ENCODE measurements around the gene MYG1. TPM values are rescaled to one million over a fixed set of nuclear protein-coding genes. Genes with fewer than 3 reads are reported as not detected.

MYG1 gene
- total and polyA plus RNA-seq, 8 donors: 16.0 to 120 (median 31.9) TPM

DNA sequence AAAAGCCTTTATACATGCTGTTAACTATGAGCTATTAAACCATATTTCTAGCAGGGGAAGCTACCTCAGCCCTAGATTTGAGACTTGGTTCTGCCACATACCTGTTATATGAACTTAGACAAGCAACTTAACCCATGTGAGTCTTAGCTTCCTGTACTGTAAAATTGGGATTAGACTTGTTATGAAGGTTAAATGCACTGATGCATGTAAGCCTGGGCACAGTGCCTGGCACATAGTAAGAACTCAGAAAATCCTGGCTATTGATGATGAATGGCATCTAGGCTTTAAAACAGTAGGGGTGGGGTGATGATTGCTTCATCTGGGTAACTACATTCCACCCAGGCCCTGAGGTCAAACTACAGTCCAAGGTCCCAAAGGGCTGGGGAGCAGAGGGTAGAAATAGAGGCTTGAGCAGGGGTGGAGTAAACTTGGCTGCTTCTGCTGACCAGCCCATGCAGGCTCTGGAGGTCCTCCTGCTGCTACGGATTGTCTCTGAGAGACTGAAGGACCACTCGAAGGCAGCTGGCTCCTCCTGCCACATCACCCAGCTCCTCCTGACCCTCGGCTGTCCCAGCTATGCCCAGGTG lies 20.1 kb upstream of the MYG1 start:
- TF ChIP-seq, protein P1, sequence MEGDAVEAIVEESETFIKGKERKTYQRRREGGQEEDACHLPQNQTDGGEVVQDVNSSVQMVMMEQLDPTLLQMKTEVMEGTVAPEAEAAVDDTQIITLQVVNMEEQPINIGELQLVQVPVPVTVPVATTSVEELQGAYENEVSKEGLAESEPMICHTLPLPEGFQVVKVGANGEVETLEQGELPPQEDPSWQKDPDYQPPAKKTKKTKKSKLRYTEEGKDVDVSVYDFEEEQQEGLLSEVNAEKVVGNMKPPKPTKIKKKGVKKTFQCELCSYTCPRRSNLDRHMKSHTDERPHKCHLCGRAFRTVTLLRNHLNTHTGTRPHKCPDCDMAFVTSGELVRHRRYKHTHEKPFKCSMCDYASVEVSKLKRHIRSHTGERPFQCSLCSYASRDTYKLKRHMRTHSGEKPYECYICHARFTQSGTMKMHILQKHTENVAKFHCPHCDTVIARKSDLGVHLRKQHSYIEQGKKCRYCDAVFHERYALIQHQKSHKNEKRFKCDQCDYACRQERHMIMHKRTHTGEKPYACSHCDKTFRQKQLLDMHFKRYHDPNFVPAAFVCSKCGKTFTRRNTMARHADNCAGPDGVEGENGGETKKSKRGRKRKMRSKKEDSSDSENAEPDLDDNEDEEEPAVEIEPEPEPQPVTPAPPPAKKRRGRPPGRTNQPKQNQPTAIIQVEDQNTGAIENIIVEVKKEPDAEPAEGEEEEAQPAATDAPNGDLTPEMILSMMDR (IDR thresholded peaks at IDR 0.05): no peak
- TF ChIP-seq POLR2A (IDR thresholded peaks at IDR 0.05) (no peak), POLR2AphosphoS5 (IDR thresholded peaks at IDR 0.05) (no peak), EP300 (IDR thresholded peaks at IDR 0.05) (no peak)
- no peak overlapping the region for H3K27ac ChIP-seq
- 71 to 100% (median 84%) methylated on average over 2 to 3 of the region's 3 CpGs for WGBS, 5 donors
- no peaks in the 10 kb centered on the region for H3K9me3 ChIP-seq
- H3K36me3 ChIP-seq: peaks cover 0 to 45% (median 0%) of the 10 kb centered on the region in 4 donors
- no peak for DNase-seq
- H3K4me1 ChIP-seq: no peaks in the 10 kb centered on the region
- no peaks in the 10 kb centered on the region for H3K27me3 ChIP-seq
- H3K4me3 ChIP-seq: no peak overlapping the region
- intact Hi-C loops (cut with DNase I; ENCODE audit: low total_unique reads): no loop called here

DNA sequence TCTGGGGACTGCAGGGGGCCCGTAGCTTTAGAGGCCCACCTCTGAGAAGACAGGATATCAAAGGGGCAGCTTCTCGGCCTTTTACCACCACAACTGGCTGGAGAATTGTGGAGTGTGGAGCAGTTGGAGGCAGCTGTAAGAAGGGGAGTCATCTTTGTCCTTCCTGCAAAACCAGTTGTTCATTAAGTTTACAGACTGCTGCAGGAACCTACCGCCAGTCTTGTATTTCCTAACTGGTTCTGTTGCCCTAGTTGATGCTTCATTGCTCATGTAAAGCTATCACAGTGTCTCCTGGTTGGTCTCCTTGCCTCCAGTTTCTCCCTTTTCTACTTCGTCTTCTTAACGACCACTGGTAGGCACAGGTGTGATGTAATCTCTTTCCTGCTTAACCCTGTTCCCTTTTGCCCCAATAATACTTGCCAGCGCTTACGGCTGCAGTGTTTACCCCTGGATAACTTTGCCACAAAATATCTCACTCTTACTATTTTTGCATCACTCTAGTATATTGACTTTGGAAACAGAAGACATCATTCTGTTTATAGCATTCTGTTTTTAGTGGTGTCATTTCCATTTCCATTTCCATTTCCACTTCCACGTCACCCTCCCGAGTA lies 19.5 kb upstream of the MYG1 start:
- TF ChIP-seq POLR2A (IDR thresholded peaks at IDR 0.05): no peak
- TF ChIP-seq EP300 (IDR thresholded peaks at IDR 0.05): no peak
- TF ChIP-seq, protein P1 (IDR thresholded peaks at IDR 0.05): no peak
- TF ChIP-seq POLR2AphosphoS5 (IDR thresholded peaks at IDR 0.05): no peak
- Histone ChIP-seq H3K27me3 (no peaks in the 10 kb centered on the region), H3K27ac (no peak overlapping the region), H3K4me3 (no peak overlapping the region), H3K9me3 (no peaks in the 10 kb centered on the region), H3K4me1 (no peaks in the 10 kb centered on the region), H3K36me3 (peaks cover 0 to 43% (median 0%) of the 10 kb centered on the region in 4 donors)
- WGBS, 5 donors: 79 to 88% (median 84%) methylated on average over 9 of the region's 9 CpGs
- peak in 1 of 2 donors; percentile 44 for DNase-seq
- intact Hi-C loops (cut with DNase I; ENCODE audit: low total_unique reads): loop anchor here (10.0 kb wide), 1 partner anchor 65 kb away; no protein-coding TSS in a partner anchor

DNA sequence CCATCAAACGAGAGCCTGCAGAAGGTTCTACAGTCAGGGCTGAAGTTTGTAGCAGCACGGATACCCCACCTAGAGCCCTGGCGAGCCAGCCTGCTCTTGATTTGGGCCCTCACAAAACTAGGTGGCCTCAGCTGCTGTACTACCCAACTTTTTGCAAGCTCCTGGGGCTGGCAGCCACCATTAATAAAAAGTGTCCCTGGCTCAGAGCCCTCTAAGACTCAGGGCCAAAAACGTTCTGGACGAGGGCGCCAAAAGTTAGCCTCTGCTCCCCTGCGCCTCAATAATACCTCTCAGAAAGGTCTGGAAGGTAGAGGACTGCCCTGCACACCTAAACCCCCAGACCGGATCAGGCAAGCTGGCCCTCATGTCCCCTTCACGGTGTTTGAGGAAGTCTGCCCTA lies 13.0 kb upstream of the MYG1 start:
- Histone ChIP-seq H3K36me3 (peaks cover 0 to 34% (median 0%) of the 10 kb centered on the region in 4 donors), H3K9me3 (no peaks in the 10 kb centered on the region), H3K27ac (no peak overlapping the region), H3K4me3 (no peak overlapping the region), H3K4me1 (no peaks in the 10 kb centered on the region), H3K27me3 (no peaks in the 10 kb centered on the region)
- WGBS, 5 donors: 87 to 93% (median 88%) methylated on average over 9 of the region's 9 CpGs
- TF ChIP-seq, protein P1 (IDR thresholded peaks at IDR 0.05): no peak
- intact Hi-C loops (cut with DNase I; ENCODE audit: low total_unique reads): loop anchor here (10.0 kb wide), 1 partner anchor 72 kb away; no protein-coding TSS in a partner anchor
- DNase-seq: no peak

DNA sequence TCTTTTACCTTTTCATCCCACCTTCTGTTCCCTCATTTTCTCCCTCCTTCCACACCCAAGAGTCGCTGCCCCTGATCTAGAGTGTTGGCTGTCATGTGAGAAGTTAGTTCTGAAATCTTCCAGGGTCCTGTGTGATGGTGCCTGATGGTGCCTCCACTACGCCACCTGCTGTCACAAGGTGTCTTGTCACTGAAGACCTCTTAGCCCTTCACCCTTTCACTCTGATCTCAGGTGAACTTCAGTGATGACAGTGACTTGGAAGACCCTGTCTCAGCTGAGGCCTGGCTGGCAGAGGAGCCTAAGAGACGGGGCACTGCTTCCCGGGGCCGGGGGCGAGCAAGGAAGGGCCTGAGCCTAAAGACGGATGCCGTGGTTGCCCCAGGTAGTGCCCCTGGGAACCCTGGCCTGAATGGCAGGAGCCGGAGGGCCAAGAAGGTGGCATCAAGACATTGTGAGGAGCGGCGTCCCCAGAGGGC lies 11.7 kb upstream of the MYG1 start:
- no peak overlapping the region for H3K27ac ChIP-seq
- intact Hi-C loops (cut with DNase I; ENCODE audit: low total_unique reads): loop anchor here (10.0 kb wide), 1 partner anchor 73 kb away; no protein-coding TSS in a partner anchor

More for the DNA sequence above, 11.7 kb upstream of the MYG1 start:
- Histone ChIP-seq H3K27me3 (no peaks in the 10 kb centered on the region), H3K4me3 (no peak overlapping the region), H3K36me3 (peaks cover 0 to 21% (median 0%) of the 10 kb centered on the region in 4 donors), H3K4me1 (no peaks in the 10 kb centered on the region), H3K9me3 (no peaks in the 10 kb centered on the region)
- TF ChIP-seq POLR2A (IDR thresholded peaks at IDR 0.05) (no peak), POLR2AphosphoS5 (IDR thresholded peaks at IDR 0.05) (no peak), EP300 (IDR thresholded peaks at IDR 0.05) (no peak)
- TF ChIP-seq, protein P1 (IDR thresholded peaks at IDR 0.05): peak in 5 of 7 experiments; percentile 31 to 73 (median 52)
- 77 to 84% (median 80%) methylated on average over 11 of the region's 11 CpGs for WGBS, 5 donors
- DNase-seq: peak; percentile 74 to 83
